ENCODE results near the gene GPN1. TPM values are rescaled to one million over a fixed set of nuclear protein-coding genes. Genes with fewer than 3 reads are reported as not detected.

The GPN1 gene
- total and polyA plus RNA-seq, 7 donors: 24.2 to 57.1 (median 27.8) TPM

DNA sequence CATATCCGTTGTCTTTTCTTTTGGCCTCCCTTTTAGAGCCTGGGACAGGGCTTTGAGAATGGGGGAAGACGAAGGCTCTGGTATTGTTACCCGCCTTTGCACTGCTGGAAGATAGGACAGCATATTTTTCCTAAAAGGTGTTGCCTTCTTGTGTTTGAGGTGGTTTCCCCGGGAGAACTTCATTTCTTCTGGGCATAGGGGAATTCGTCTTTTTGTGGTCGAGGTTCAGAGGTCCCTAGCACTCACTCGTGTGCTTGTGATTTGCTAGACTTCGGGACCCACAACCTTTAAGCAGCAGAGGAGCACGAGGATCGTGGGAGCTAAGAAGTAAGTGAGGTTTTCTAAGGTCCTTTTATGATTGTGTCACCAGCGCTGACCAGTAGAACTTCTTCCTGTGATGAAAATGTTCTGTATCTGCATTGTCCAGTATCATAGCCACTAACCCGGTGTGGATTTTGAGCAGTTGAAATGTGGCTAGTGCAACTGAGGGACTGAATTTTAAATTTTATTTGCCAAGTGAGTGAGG lies 45.4 kb upstream of the GPN1 start:
- peaks cover 12% of the 10 kb centered on the region for H3K9me3 ChIP-seq
- 3 to 7% (median 5%) methylated on average over 12 of the region's 12 CpGs for WGBS, 3 donors
- intact Hi-C loops (cut with DNase I): no loop called here
- peaks cover 11% of the 10 kb centered on the region for H3K4me1 ChIP-seq
- ATAC-seq (peak in 1 of 4 donors; percentile 35), DNase-seq (no peak)
- TF ChIP-seq, protein P1, sequence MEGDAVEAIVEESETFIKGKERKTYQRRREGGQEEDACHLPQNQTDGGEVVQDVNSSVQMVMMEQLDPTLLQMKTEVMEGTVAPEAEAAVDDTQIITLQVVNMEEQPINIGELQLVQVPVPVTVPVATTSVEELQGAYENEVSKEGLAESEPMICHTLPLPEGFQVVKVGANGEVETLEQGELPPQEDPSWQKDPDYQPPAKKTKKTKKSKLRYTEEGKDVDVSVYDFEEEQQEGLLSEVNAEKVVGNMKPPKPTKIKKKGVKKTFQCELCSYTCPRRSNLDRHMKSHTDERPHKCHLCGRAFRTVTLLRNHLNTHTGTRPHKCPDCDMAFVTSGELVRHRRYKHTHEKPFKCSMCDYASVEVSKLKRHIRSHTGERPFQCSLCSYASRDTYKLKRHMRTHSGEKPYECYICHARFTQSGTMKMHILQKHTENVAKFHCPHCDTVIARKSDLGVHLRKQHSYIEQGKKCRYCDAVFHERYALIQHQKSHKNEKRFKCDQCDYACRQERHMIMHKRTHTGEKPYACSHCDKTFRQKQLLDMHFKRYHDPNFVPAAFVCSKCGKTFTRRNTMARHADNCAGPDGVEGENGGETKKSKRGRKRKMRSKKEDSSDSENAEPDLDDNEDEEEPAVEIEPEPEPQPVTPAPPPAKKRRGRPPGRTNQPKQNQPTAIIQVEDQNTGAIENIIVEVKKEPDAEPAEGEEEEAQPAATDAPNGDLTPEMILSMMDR (IDR thresholded peaks at IDR 0.05): no peak
- no peaks in the 10 kb centered on the region for H3K27me3 ChIP-seq (ENCODE audit: insufficient read depth in 3 of 3, low read length in 2 of 3)
- H3K4me3 ChIP-seq: peak overlapping the region; percentile 66
- peak overlapping the region; percentile 51 for H3K27ac ChIP-seq
- no peaks in the 10 kb centered on the region for H3K36me3 ChIP-seq (ENCODE audit: insufficient read depth in 1 of 2, low read depth in 1 of 2)

DNA sequence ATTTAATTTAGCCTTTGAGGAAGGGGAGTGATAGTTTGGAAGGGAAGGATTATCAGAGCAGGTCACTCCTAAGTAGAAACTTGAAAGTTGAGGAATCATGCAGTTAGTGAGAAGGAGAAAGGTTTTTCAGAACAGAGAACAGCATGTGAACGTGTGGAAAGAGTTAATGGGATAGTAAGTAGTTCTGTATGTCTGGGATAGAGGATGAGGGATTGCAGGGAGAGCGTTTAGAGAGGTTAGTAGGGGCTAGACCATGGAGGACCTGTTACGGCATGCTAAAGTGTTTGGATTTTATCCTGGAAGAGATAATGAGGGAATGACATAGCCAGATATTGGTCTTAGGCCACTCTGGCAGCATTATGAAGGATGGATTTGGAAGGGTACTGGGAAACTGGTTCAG lies 44.3 kb upstream of the GPN1 start:
- H3K27me3 ChIP-seq (ENCODE audit: insufficient read depth in 3 of 3, low read length in 2 of 3): no peaks in the 10 kb centered on the region
- peaks cover 11% of the 10 kb centered on the region for H3K4me1 ChIP-seq
- H3K36me3 ChIP-seq (ENCODE audit: insufficient read depth in 1 of 2, low read depth in 1 of 2): no peaks in the 10 kb centered on the region
- no peak for DNase-seq
- intact Hi-C loops (cut with DNase I): no loop called here
- H3K9me3 ChIP-seq: peaks cover 4% of the 10 kb centered on the region
- ATAC-seq: no peak
- H3K4me3 ChIP-seq: no peak overlapping the region
- no peak overlapping the region for H3K27ac ChIP-seq
- TF ChIP-seq, protein P1 (IDR thresholded peaks at IDR 0.05): no peak
- 67 to 87% (median 76%) methylated on average over 3 of the region's 3 CpGs for WGBS, 3 donors

DNA sequence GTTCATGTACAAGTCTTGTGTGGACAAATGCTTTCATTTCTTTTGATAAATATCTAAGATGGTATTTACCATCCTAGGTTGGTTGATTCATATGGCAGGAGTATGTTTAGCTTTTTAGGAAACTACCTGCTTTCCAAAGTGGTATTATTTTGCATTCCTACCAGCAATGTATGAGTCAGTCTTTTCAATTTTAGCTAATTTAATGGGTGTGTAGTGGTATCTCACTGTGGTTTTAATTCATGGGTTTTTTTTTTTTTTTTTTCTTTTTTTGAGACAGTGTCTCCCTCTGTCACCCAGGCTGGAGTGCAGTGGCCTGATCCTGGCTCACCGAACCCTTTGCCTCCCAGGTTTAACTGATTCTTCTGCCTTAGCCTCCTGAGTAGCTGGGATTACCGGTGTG lies 41.8 kb upstream of the GPN1 start:
- WGBS, 3 donors: 91 to 95% (median 95%) methylated on average over 2 of the region's 2 CpGs
- ATAC-seq: no peak

DNA sequence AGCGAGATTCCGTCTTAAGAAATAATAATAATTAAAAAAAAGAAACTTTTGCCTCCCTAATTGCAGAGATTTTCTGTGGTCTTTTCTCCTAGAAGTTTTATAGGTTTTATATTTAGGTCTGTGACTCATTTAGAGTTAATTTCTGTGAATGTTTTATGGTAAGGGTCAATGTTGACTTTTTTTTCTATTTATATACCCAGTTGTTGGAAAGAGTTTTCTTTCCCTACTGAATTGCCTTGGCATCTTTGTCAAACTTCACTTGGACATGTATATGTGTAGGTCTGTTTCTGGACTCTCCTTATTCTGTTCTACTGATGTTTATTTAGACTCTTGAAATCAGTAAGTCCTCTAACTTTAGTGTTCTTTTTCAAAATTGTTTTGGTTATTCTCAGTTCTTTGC lies 40.5 kb upstream of the GPN1 start:
- H3K9me3 ChIP-seq: no peaks in the 10 kb centered on the region
- ATAC-seq: no peak
- no peak overlapping the region for H3K4me3 ChIP-seq
- H3K4me1 ChIP-seq: peaks cover 11% of the 10 kb centered on the region
- TF ChIP-seq, protein P1 (IDR thresholded peaks at IDR 0.05): no peak
- H3K27ac ChIP-seq: no peak overlapping the region
- no peak for DNase-seq
- no peaks in the 10 kb centered on the region for H3K27me3 ChIP-seq (ENCODE audit: insufficient read depth in 3 of 3, low read length in 2 of 3)
- no peaks in the 10 kb centered on the region for H3K36me3 ChIP-seq (ENCODE audit: insufficient read depth in 1 of 2, low read depth in 1 of 2)
- intact Hi-C loops (cut with DNase I): no loop called here
- 99 to 100% (median 99%) methylated on average over 2 of the region's 2 CpGs for WGBS, 3 donors

More for the DNA sequence above, 41.8 kb upstream of the GPN1 start:
- H3K27me3 ChIP-seq (ENCODE audit: insufficient read depth in 3 of 3, low read length in 2 of 3): no peaks in the 10 kb centered on the region
- H3K4me1 ChIP-seq: peaks cover 11% of the 10 kb centered on the region
- H3K4me3 ChIP-seq: no peak overlapping the region
- H3K27ac ChIP-seq: no peak overlapping the region
- H3K9me3 ChIP-seq: no peaks in the 10 kb centered on the region
- TF ChIP-seq, protein P1 (IDR thresholded peaks at IDR 0.05): no peak
- no peak for DNase-seq
- intact Hi-C loops (cut with DNase I): no loop called here
- no peaks in the 10 kb centered on the region for H3K36me3 ChIP-seq (ENCODE audit: insufficient read depth in 1 of 2, low read depth in 1 of 2)

DNA sequence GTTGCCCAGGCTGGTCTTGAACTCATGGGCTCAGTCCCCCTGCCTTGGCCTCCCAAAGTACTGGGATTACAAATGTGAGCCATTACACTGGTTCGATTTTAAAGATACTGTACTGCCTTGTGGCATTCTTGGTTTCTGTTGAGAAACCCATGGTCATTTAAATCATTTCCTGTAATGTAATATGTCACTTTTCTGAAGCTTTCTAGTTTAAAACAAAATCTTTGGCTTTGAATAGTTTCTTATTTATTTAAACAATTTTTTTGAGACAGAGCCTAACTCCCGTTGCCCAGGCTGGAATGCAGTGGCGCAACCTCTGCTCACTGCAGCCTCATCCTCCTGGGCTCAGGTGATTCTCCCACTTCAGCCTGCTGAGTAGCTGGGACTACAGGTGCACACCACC lies 37.1 kb upstream of the GPN1 start:
- Histone ChIP-seq H3K9me3 (peaks cover 7% of the 10 kb centered on the region), H3K36me3 (ENCODE audit: insufficient read depth in 1 of 2, low read depth in 1 of 2) (no peaks in the 10 kb centered on the region), H3K27me3 (ENCODE audit: insufficient read depth in 3 of 3, low read length in 2 of 3) (no peaks in the 10 kb centered on the region), H3K4me1 (no peaks in the 10 kb centered on the region), H3K27ac (no peak overlapping the region), H3K4me3 (no peak overlapping the region)
- ATAC-seq (no peak), DNase-seq (no peak)
- WGBS, 3 donors: 95 to 99% (median 98%) methylated on average over 3 of the region's 3 CpGs
- intact Hi-C loops (cut with DNase I): no loop called here
- TF ChIP-seq, protein P1 (IDR thresholded peaks at IDR 0.05): no peak
